Measurements from ENCODE around the gene C9orf43.
"Not testable (repeated sequence)": the region's sequence is repeated elsewhere in the genome, so short reads cannot be mapped to it uniquely, and the experiment has no call there.

C9orf43 gene

GRCh38 chr9:113406873-113407511, 3.6 kb upstream of the C9orf43 start:
- DNase-seq = peak in 1 of 2 donors; percentile 72
- Histone ChIP-seq H3K4me1 (peaks cover 0 to 22% (median 13%) of the 10 kb centered on the region in 4 donors), H3K36me3 (peaks cover 0 to 18% (median 17%) of the 10 kb centered on the region in 3 donors)
- TF ChIP-seq CTCF (IDR thresholded peaks at IDR 0.05) = peak; percentile 60
- intact Hi-C loops (cut with DNase I; ENCODE audit: low total_unique reads) = loop anchor here (5.0 kb wide), 1 partner anchor 250 kb away; no protein-coding TSS in a partner anchor
- not testable (repeated sequence) for H3K27ac ChIP-seq, H3K4me3 ChIP-seq, H3K27me3 ChIP-seq, H3K9me3 ChIP-seq

- intact Hi-C loops (cut with DNase I; ENCODE audit: low total_unique reads) = loop anchor here (5.0 kb wide), 1 partner anchor 248 kb away; no protein-coding TSS in a partner anchor
These were observed 1.1 kb upstream of the C9orf43 start for GRCh38 chr9:113409481-113409880.

GRCh38 chr9:113409883-113410206, 702 bp upstream of the C9orf43 start:
- no peak for DNase-seq
- Histone ChIP-seq H3K4me3 (peak overlapping the region; percentile 68 to 86), H3K36me3 (peaks cover 0 to 18% (median 17%) of the 10 kb centered on the region in 3 donors), H3K27ac (peak overlapping the region; percentile 93 to 94), H3K27me3 (no peaks in the 10 kb centered on the region), H3K9me3 (no peaks in the 10 kb centered on the region), H3K4me1 (peaks cover 0 to 20% (median 12%) of the 10 kb centered on the region in 4 donors)
- intact Hi-C loops (cut with DNase I; ENCODE audit: low total_unique reads) = loop anchor here (5.0 kb wide), 1 partner anchor 247 kb away; no protein-coding TSS in a partner anchor
- TF ChIP-seq CTCF (IDR thresholded peaks at IDR 0.05) = no peak

More at GRCh38 chr9:113409481-113409880, 1.1 kb upstream of the C9orf43 start:
- H3K27me3 ChIP-seq = no peaks in the 10 kb centered on the region
- H3K4me3 ChIP-seq = peak overlapping the region; percentile 68 to 86
- H3K9me3 ChIP-seq = no peaks in the 10 kb centered on the region
- H3K27ac ChIP-seq = peak overlapping the region; percentile 93 to 94
- no peak for DNase-seq
- no peak for TF ChIP-seq CTCF (IDR thresholded peaks at IDR 0.05)
- peaks cover 0 to 18% (median 17%) of the 10 kb centered on the region in 3 donors for H3K36me3 ChIP-seq
- H3K4me1 ChIP-seq = peaks cover 0 to 20% (median 12%) of the 10 kb centered on the region in 4 donors

GRCh38 chr9:113416149-113416721, 5.7 kb downstream of the C9orf43 start:
- Histone ChIP-seq H3K27me3 (no peaks in the 10 kb centered on the region), H3K27ac (no peak overlapping the region)
- intact Hi-C loops (cut with DNase I; ENCODE audit: low total_unique reads) = no loop called here

GRCh38 chr9:113417370-113417769, 6.8 kb downstream of the C9orf43 start:
- intact Hi-C loops (cut with DNase I; ENCODE audit: low total_unique reads) = no loop called here
- H3K4me1 ChIP-seq = no peaks in the 10 kb centered on the region
- TF ChIP-seq CTCF (IDR thresholded peaks at IDR 0.05) = no peak
- H3K9me3 ChIP-seq = no peaks in the 10 kb centered on the region
- no peak overlapping the region for H3K4me3 ChIP-seq
- H3K36me3 ChIP-seq = no peaks in the 10 kb centered on the region
- H3K27ac ChIP-seq = no peak overlapping the region
- no peak for DNase-seq
- H3K27me3 ChIP-seq = no peaks in the 10 kb centered on the region

More at GRCh38 chr9:113416149-113416721, 5.7 kb downstream of the C9orf43 start:
- Histone ChIP-seq H3K36me3 (no peaks in the 10 kb centered on the region), H3K4me3 (no peak overlapping the region), H3K4me1 (no peaks in the 10 kb centered on the region), H3K9me3 (no peaks in the 10 kb centered on the region)
- TF ChIP-seq CTCF (IDR thresholded peaks at IDR 0.05) = no peak
- DNase-seq = no peak

Data from tibial artery (tissue), 4 donors.